Stomach (tissue), 9 donors: ENCODE results near the gene AGBL3. TPM values are rescaled to one million over a fixed set of nuclear protein-coding genes. Genes with fewer than 3 reads are reported as not detected.
"Not testable (repeated sequence)": the region's sequence is repeated elsewhere in the genome, so short reads cannot be mapped to it uniquely, and the experiment has no call there.

ENCODE experiments used
- DNase-seq, 2 donors: peaks; one replicate each; pipeline versions ENCODE4 v3.0.0 to v3.0.0-alpha.2; 2013 to 2019
- H3K27ac ChIP-seq, 5 donors: fragments of 200-600 bp in 4 of 5; sonication (generic) in 4 of 5; one replicate each; pipeline ENCODE4 v1.5.1; 2013 to 2019; ENCODE audit warnings: mild to moderate bottlenecking in 1 of 5, moderate library complexity in 1 of 5
- H3K27me3 ChIP-seq, 3 donors: fragments of 200-600 bp; sonication (generic); one replicate each; pipeline ENCODE4 v1.5.1; 2017 to 2019; ENCODE audit warnings: mixed run types in 1 of 3
- H3K36me3 ChIP-seq, 4 donors: fragments of 200-600 bp; sonication (generic); 1 replicate in 3 of 4; 2 replicates in 1 of 4; pipeline ENCODE4 v1.5.1; 2016 to 2019
- H3K4me1 ChIP-seq, 4 donors: fragments of 200-600 bp; sonication (generic); one replicate each; pipeline ENCODE4 v1.5.1; 2016 to 2019
- H3K4me3 ChIP-seq, 4 donors: fragments of 200-600 bp; sonication (generic) in 3 of 4; one replicate each; pipeline ENCODE4 v1.5.1; 2016 to 2019; ENCODE audit warnings: mild to moderate bottlenecking in 1 of 4
- H3K9me3 ChIP-seq, 4 donors: fragments of 200-600 bp; sonication (generic); one replicate each; pipeline ENCODE4 v1.5.1; 2016 to 2019
- EP300 ChIP-seq: sonication (generic); formaldehyde crosslinking; IDR thresholded peaks from one replicate; pipeline ENCODE4 v1.6.1; 2017; ENCODE audit warnings: antibody characterized with exemption
- POLR2A ChIP-seq, 4 donors: fragments of 450-650 bp; IDR thresholded peaks; one replicate each; pipeline ENCODE4 v1.6.1; 2016; ENCODE audit warnings: antibody characterized with exemption in 4 of 4, control low read depth in 2 of 4, mild to moderate bottlenecking in 1 of 4, moderate library complexity in 1 of 4
- POLR2AphosphoS5 ChIP-seq, 3 donors: sonication (generic); formaldehyde crosslinking; IDR thresholded peaks; one replicate each; pipeline ENCODE4 v1.6.1; 2016; ENCODE audit warnings: antibody characterized with exemption in 3 of 3
- WGBS, 5 donors: extraction: QIAGEN DNeasy Blood & Tissue Kit in 3 of 5; methylation state at CpG; one replicate each; pipeline versions ENCODE4 v1.1.5 to v1.1.7; 2013 to 2018; 5-methylcytosine and 5-hydroxymethylcytosine counted together
- intact Hi-C: fragments of 100-400 bp; cut with DNase I; formaldehyde crosslinking; loops from one replicate; pipeline ENCODE4 v1.15.1; 2023; ENCODE audit warnings: low total_unique reads
- polyA plus RNA-seq, 3 donors: library from polyadenylated mRNA; stranded (reverse); fragments of 200-250 nt; gene quantifications; one replicate each; pipeline ENCODE4 v1.2.3, GENCODE V29; 2013
- total RNA-seq, 5 donors: library from RNA; depleted of rRNA; stranded (reverse); fragments of >200 nt; gene quantifications; one replicate each; pipeline versions ENCODE4 v1.1.0 to v1.2.3, GENCODE V29; 2014 to 2016
- TF ChIP-seq, protein P1 (sequence below), 7 experiments: fragments of 450-650 bp in 4 of 7; fragments of 200-600 bp in 3 of 7; sonication (generic) in 3 of 7; IDR thresholded peaks; one replicate each; pipeline ENCODE4 v1.5.1; 2016 to 2019; ENCODE audit warnings: antibody characterized with exemption in 7 of 7, control low read depth in 2 of 7, mild to moderate bottlenecking in 1 of 7
- donor health status: healthy with polysubstance abuse.
- donor health status: Bipolar disorder and iron deficiency.
- donor health status: healthy.

AGBL3 gene
- total and polyA plus RNA-seq, 8 donors = 0.29 to 8.4 (median 1.3) TPM; not detected in 2

DNA sequence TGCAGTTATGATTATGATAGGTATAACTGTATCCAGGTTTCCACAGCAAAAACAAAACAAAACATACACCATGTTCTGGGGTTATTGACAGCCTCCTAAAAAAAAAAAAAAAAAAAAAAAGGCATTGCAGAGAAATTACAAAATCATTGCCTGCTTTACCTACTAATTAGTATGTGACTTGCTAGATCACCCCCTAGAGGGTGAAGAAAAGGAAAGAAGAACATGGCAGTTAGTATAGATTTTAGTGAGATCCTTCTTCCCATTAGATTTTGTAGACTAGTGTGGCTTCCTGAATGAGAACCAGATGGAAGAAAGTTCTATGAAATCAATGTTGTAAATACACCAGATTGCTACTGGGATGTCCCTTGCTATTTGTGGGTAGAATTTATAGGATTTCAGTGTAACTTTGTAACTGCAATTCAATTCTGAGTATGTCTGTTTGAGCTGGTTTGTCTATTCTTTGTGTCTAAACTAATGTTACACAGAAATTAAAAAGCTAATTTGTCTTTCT lies 24.0 kb upstream of the AGBL3 start:
- H3K4me1 ChIP-seq = peaks cover 0 to 51% (median 11%) of the 10 kb centered on the region in 4 donors
- no peak for TF ChIP-seq EP300
- TF ChIP-seq, protein P1, sequence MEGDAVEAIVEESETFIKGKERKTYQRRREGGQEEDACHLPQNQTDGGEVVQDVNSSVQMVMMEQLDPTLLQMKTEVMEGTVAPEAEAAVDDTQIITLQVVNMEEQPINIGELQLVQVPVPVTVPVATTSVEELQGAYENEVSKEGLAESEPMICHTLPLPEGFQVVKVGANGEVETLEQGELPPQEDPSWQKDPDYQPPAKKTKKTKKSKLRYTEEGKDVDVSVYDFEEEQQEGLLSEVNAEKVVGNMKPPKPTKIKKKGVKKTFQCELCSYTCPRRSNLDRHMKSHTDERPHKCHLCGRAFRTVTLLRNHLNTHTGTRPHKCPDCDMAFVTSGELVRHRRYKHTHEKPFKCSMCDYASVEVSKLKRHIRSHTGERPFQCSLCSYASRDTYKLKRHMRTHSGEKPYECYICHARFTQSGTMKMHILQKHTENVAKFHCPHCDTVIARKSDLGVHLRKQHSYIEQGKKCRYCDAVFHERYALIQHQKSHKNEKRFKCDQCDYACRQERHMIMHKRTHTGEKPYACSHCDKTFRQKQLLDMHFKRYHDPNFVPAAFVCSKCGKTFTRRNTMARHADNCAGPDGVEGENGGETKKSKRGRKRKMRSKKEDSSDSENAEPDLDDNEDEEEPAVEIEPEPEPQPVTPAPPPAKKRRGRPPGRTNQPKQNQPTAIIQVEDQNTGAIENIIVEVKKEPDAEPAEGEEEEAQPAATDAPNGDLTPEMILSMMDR (IDR thresholded peaks at IDR 0.05) = no peak
- TF ChIP-seq POLR2A (IDR thresholded peaks at IDR 0.05) = no peak
- no peak for TF ChIP-seq POLR2AphosphoS5 (IDR thresholded peaks at IDR 0.05)
- peaks cover 11 to 86% (median 73%) of the 10 kb centered on the region in 4 donors for H3K36me3 ChIP-seq
- no peaks in the 10 kb centered on the region for H3K27me3 ChIP-seq
- H3K4me3 ChIP-seq = no peak overlapping the region
- peak overlapping the region in 1 of 5 donors; percentile 31 for H3K27ac ChIP-seq
- no peak for DNase-seq
- no peaks in the 10 kb centered on the region for H3K9me3 ChIP-seq
- intact Hi-C loops = no loop called here

DNA sequence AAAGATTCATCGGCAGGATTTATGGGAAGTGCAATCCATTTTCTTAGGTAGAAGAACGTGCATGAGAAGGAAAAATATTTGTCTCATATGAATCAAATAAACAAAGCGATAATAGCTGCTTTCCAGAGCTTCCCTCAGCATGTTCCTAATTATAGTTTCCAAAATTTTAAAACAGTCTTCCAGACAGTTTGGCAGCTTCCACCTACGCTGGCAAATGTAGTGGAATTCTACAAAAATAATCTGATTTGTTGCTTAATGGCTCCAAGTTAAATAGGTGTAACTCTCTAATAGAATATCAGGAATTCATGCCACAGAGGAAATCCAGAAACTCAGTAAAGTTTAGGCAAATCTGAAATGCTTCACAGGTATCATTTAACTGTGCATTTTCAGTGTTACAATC lies 23.3 kb upstream of the AGBL3 start:
- intact Hi-C loops = no loop called here
- peaks cover 0 to 51% (median 11%) of the 10 kb centered on the region in 4 donors for H3K4me1 ChIP-seq
- no peak for TF ChIP-seq POLR2AphosphoS5 (IDR thresholded peaks at IDR 0.05)
- TF ChIP-seq, protein P1 (IDR thresholded peaks at IDR 0.05) = no peak
- no peak for TF ChIP-seq EP300
- no peak for TF ChIP-seq POLR2A (IDR thresholded peaks at IDR 0.05)
- no peak overlapping the region for H3K4me3 ChIP-seq
- H3K27me3 ChIP-seq = no peaks in the 10 kb centered on the region
- peaks cover 10 to 85% (median 67%) of the 10 kb centered on the region in 4 donors for H3K36me3 ChIP-seq
- DNase-seq = no peak
- no peaks in the 10 kb centered on the region for H3K9me3 ChIP-seq
- peak overlapping the region in 1 of 5 donors; percentile 31 for H3K27ac ChIP-seq
- 59 to 81% (median 68%) methylated on average over 4 of the region's 4 CpGs for WGBS, 5 donors

DNA sequence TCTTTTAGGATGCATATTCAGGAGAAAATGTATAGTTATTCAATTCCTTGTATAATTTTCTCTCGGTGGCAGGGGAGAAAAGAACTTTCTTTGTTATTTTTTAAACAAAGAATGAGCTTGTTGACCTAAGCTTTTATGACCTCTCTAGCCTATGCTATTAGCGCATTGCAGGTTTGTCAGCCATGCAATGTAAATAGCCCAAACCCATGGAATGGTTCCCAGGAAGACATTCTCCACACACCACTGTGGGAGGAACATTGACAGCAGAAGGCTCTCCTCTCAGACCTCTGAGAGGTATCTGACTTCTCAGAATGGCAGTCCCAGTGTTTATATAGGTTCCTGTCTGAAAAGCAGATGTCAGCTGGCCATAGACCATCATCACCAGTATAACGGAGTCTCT lies 19.6 kb upstream of the AGBL3 start:
- no peak for DNase-seq
- 45 to 70% (median 47%) methylated on average over 3 of the region's 3 CpGs for WGBS, 5 donors
- intact Hi-C loops = no loop called here

DNA sequence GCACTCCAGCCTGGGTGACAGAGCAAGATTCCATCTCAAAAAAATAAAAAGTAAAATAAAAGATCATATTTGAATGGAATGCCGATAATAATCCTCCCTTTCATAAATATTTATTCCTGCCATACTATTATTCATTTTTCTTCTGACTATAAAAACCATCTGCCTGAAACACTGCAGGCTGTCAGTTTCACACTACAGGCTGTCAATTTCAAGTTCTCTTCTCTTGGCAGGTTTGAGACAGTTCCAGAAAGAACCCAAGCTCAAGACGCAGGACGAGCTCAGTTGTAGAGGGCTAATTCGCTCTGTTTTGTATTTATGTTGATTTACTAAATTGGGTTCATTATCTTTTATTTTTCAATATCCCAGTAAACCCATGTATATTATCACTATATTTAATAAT lies 18.2 kb upstream of the AGBL3 start:
- no peaks in the 10 kb centered on the region for H3K27me3 ChIP-seq
- H3K9me3 ChIP-seq = no peaks in the 10 kb centered on the region
- intact Hi-C loops = no loop called here
- 78 to 92% (median 89%) methylated on average over 4 of the region's 4 CpGs for WGBS, 5 donors
- no peak for TF ChIP-seq EP300
- no peak for TF ChIP-seq POLR2A (IDR thresholded peaks at IDR 0.05)
- TF ChIP-seq POLR2AphosphoS5 (IDR thresholded peaks at IDR 0.05) = no peak
- TF ChIP-seq, protein P1 (IDR thresholded peaks at IDR 0.05) = no peak
- H3K27ac ChIP-seq = no peak overlapping the region
- no peak for DNase-seq
- no peak overlapping the region for H3K4me3 ChIP-seq
- H3K36me3 ChIP-seq = peaks cover 0 to 55% (median 38%) of the 10 kb centered on the region in 4 donors
- H3K4me1 ChIP-seq = peaks cover 0 to 21% (median 3%) of the 10 kb centered on the region in 4 donors

More for the DNA sequence above, 19.6 kb upstream of the AGBL3 start:
- no peaks in the 10 kb centered on the region for H3K9me3 ChIP-seq
- peaks cover 0 to 32% (median 4%) of the 10 kb centered on the region in 4 donors for H3K4me1 ChIP-seq
- no peak overlapping the region for H3K4me3 ChIP-seq
- no peaks in the 10 kb centered on the region for H3K27me3 ChIP-seq
- TF ChIP-seq, protein P1 (IDR thresholded peaks at IDR 0.05) = no peak
- no peak for TF ChIP-seq POLR2A (IDR thresholded peaks at IDR 0.05)
- no peak for TF ChIP-seq POLR2AphosphoS5 (IDR thresholded peaks at IDR 0.05)
- no peak overlapping the region for H3K27ac ChIP-seq
- H3K36me3 ChIP-seq = peaks cover 0 to 57% (median 39%) of the 10 kb centered on the region in 4 donors

DNA sequence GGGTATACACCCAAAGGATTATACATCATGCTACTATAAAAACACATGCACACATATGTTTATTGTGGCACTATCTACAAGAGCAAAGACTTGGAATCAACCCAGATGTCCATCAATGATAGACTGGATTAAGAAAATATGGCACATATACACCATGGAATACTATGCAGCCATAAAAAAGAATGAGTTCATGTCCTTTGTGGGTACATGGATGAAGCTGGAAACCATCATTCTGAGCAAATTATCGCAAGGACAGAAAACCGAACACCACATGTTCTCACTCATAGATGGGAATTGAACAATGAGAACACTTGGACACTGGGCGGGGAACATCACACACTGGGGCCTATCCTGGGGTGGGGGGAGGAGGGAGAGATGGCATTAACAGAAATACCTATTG lies 4.7 kb upstream of the AGBL3 start:
- WGBS, 5 donors = 92 to 100% (median 95%) methylated on average over 3 of the region's 3 CpGs
- not testable (repeated sequence) for H3K4me3 ChIP-seq, H3K36me3 ChIP-seq

More for the DNA sequence above, 4.7 kb upstream of the AGBL3 start:
- H3K4me1 ChIP-seq, H3K27me3 ChIP-seq, H3K27ac ChIP-seq, DNase-seq, intact Hi-C loops: not testable (repeated sequence)
- H3K9me3 ChIP-seq = peaks cover 0 to 15% (median 0%) of the 10 kb centered on the region in 4 donors
